Osteoblast (primary cell): ENCODE data around the gene CCDC120. TPM values are rescaled to one million over a fixed set of nuclear protein-coding genes. Genes with fewer than 3 reads are reported as not detected.

Experiments used
- DNase-seq: peaks from one replicate; pipeline ENCODE4 v3.0.0; 2011; ENCODE audit warnings: low spot score, mixed read lengths; ENCODE audit not compliant: insufficient read length; ENCODE audit errors: missing footprints
- H2AFZ ChIP-seq: 2 replicates; pipeline ENCODE4 v1.6.0; 2011; ENCODE audit warnings: mild to moderate bottlenecking, low read length
- H3K27ac ChIP-seq: 2 replicates; pipeline ENCODE4 v1.5.1; 2011; ENCODE audit warnings: mild to moderate bottlenecking, low read depth, low read length, moderate library complexity
- H3K27me3 ChIP-seq: 2 replicates; pipeline ENCODE4 v1.6.0; 2012; ENCODE audit warnings: mild to moderate bottlenecking, control low read depth, inconsistent platforms, low read length, moderate library complexity; ENCODE audit not compliant: insufficient read depth
- H3K36me3 ChIP-seq: 2 replicates; pipeline ENCODE4 v1.5.1; 2011; ENCODE audit warnings: mild to moderate bottlenecking, low read length, control low read depth, moderate library complexity; ENCODE audit not compliant: insufficient read depth
- H3K4me1 ChIP-seq: 2 replicates; pipeline ENCODE4 v1.5.1; 2011; ENCODE audit warnings: mild to moderate bottlenecking, low read length, control low read depth, moderate library complexity; ENCODE audit not compliant: insufficient read depth
- H3K4me2 ChIP-seq: 2 replicates; pipeline ENCODE4 v1.6.0; 2011; ENCODE audit warnings: mild to moderate bottlenecking, low read length; ENCODE audit not compliant: insufficient read depth
- H3K4me3 ChIP-seq: fragments of 200-600 bp; sonication (generic); 3 replicates; pipeline ENCODE4 v1.5.1; 2012; ENCODE audit warnings: mild to moderate bottlenecking, low read length, inconsistent platforms; ENCODE audit not compliant: insufficient read depth
- H3K79me2 ChIP-seq: 2 replicates; pipeline ENCODE4 v1.6.0; 2012; ENCODE audit warnings: mild to moderate bottlenecking, low read length, control low read depth, inconsistent platforms; ENCODE audit not compliant: insufficient read depth
- H3K9me3 ChIP-seq: 2 replicates; pipeline ENCODE4 v1.5.1; 2011; ENCODE audit warnings: low read depth, low read length, control low read depth
- H4K20me1 ChIP-seq: 2 replicates; pipeline ENCODE4 v1.6.0; 2012; ENCODE audit warnings: mild to moderate bottlenecking, low read length, control low read depth; ENCODE audit not compliant: insufficient read depth
- small RNA-seq: library from RNA; depleted of rRNA; stranded (forward); fragments of <200 nt; gene quantifications from one replicate; pipeline ENCODE3, GENCODE V24; 2012
- total RNA-seq: library from RNA; depleted of rRNA; stranded (reverse); fragments of >200 nt; gene quantifications from 2 replicates; pipeline ENCODE4 v1.2.3, GENCODE V29; 2012
- TF ChIP-seq, protein P1 (sequence below): IDR thresholded peaks from 2 replicates; pipeline ENCODE4 v1.5.1; 2011; ENCODE audit warnings: mild to moderate bottlenecking, low read depth, low read length, moderate library complexity; ENCODE audit errors: extremely low read depth

The CCDC120 gene
- total RNA-seq, 1 donor = 1.1 TPM

DNA sequence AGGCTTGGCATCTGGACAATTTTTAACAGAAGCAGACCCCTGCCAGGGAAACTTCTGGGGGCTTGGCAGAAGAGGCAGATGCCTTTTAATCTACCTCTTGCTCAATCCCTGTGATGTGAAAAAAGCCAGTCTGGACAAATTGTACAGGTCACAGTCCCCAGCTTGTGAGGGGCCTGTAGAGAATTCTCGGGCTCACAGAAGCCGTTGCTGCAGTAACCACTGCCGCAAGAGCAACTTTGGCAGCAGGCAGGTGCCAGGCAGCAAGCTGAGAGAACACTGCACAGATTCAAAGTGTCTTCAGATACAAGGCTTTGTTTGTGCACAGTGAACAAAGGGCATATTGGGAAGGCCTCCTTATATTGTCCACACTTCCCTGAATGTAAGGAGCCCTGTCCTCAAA lies 53.0 kb downstream of the CCDC120 start:
- TF ChIP-seq, protein P1, sequence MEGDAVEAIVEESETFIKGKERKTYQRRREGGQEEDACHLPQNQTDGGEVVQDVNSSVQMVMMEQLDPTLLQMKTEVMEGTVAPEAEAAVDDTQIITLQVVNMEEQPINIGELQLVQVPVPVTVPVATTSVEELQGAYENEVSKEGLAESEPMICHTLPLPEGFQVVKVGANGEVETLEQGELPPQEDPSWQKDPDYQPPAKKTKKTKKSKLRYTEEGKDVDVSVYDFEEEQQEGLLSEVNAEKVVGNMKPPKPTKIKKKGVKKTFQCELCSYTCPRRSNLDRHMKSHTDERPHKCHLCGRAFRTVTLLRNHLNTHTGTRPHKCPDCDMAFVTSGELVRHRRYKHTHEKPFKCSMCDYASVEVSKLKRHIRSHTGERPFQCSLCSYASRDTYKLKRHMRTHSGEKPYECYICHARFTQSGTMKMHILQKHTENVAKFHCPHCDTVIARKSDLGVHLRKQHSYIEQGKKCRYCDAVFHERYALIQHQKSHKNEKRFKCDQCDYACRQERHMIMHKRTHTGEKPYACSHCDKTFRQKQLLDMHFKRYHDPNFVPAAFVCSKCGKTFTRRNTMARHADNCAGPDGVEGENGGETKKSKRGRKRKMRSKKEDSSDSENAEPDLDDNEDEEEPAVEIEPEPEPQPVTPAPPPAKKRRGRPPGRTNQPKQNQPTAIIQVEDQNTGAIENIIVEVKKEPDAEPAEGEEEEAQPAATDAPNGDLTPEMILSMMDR = no peak
- H2AFZ ChIP-seq = no peak overlapping the region
- no peak overlapping the region for H3K4me2 ChIP-seq
- no peak overlapping the region for H3K4me3 ChIP-seq
- H3K27ac ChIP-seq = no peak overlapping the region
- peaks cover 15% of the 10 kb centered on the region for H3K36me3 ChIP-seq
- DNase-seq = no peak
- H3K27me3 ChIP-seq = no peaks in the 10 kb centered on the region
- no peaks in the 10 kb centered on the region for H4K20me1 ChIP-seq
- H3K4me1 ChIP-seq = no peaks in the 10 kb centered on the region
- H3K79me2 ChIP-seq = no peaks in the 10 kb centered on the region
- H3K9me3 ChIP-seq = no peaks in the 10 kb centered on the region

DNA sequence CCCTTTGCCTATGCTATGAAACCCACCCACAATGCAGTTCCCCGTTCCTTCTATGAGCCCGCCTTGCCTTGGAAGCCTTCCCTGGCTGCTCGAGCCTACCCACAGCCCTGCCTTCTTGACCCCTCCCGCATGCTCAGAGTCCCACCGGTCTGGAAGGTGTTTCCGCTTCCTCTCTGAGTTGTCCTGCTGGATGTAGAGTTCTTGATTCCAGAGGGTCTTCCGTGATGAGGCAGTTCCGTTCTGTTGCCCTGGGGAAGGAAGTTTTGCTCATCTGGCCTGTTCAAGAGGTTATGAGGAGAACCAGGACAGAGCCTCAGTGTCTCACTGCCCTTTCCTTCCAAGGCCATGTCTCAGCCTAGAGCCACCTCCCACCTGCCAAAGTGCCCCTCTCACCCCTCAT lies 57.3 kb downstream of the CCDC120 start:
- Histone ChIP-seq H3K9me3 (no peaks in the 10 kb centered on the region), H3K4me2 (no peak overlapping the region), H3K4me3 (no peak overlapping the region), H2AFZ (no peak overlapping the region), H3K27ac (no peak overlapping the region), H3K79me2 (no peaks in the 10 kb centered on the region), H3K27me3 (no peaks in the 10 kb centered on the region), H3K4me1 (no peaks in the 10 kb centered on the region), H3K36me3 (peaks cover 17% of the 10 kb centered on the region), H4K20me1 (no peaks in the 10 kb centered on the region)
- TF ChIP-seq, protein P1 = no peak
- no peak for DNase-seq

DNA sequence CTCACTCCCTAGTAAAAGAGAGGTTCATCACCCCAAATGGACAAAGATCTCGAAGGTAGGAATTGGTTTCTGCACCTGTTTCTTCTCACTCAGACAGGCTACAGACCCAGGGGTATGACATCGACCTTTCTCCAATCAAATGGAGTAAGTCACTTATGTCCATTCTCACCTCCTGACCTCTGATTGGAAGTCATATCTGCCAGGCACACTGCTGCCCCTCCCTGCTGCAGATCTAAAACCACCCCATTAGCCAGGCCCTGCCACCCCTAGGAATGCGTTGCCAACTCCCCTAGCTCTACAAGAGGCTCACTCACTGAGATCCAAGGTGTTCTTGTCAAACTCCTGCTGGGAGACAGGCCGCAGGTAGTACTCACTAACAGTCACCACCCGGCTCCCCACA lies 57.9 kb downstream of the CCDC120 start:
- peaks cover 17% of the 10 kb centered on the region for H3K36me3 ChIP-seq
- no peak overlapping the region for H3K4me3 ChIP-seq
- TF ChIP-seq, protein P1 = no peak
- H3K27ac ChIP-seq = no peak overlapping the region
- no peak overlapping the region for H2AFZ ChIP-seq
- no peaks in the 10 kb centered on the region for H3K27me3 ChIP-seq
- DNase-seq = no peak
- peaks cover 3% of the 10 kb centered on the region for H3K79me2 ChIP-seq
- no peaks in the 10 kb centered on the region for H3K9me3 ChIP-seq
- no peaks in the 10 kb centered on the region for H4K20me1 ChIP-seq
- no peak overlapping the region for H3K4me2 ChIP-seq
- no peaks in the 10 kb centered on the region for H3K4me1 ChIP-seq

DNA sequence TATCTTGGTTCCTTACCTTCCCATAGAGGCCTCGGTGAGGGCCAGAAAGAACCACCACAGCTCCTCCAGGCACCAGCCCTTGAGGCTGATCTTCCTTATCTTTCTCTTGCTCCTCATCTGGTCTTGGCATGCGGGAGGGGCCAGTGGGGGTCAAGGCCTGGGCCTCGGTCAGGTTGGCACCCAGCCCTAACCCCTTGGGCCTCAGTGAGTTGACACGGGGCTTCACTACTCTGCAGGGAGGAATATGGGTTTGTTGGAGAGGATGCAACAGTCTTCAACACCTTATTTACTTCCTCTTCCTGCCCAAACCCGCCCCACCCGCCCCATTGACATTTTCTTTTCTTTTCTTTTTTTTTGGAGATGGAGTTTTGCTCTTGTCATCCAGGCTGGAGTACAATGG lies 58.8 kb downstream of the CCDC120 start:
- no peak overlapping the region for H2AFZ ChIP-seq
- TF ChIP-seq, protein P1 = no peak

More for the DNA sequence above, 58.8 kb downstream of the CCDC120 start:
- peaks cover 9% of the 10 kb centered on the region for H3K36me3 ChIP-seq
- no peaks in the 10 kb centered on the region for H3K27me3 ChIP-seq
- DNase-seq = no peak
- peaks cover 11% of the 10 kb centered on the region for H3K79me2 ChIP-seq
- H3K4me1 ChIP-seq = peaks cover 1% of the 10 kb centered on the region
- H3K27ac ChIP-seq = no peak overlapping the region
- no peak overlapping the region for H3K4me3 ChIP-seq
- no peaks in the 10 kb centered on the region for H4K20me1 ChIP-seq
- H3K4me2 ChIP-seq = no peak overlapping the region
- no peaks in the 10 kb centered on the region for H3K9me3 ChIP-seq

Small RNA genes within 50 kb of the gene (small RNA-seq; reads per million reads assigned to genes)
- not detected for gene RNU4-52P

Other genes starting within 250 kb of the CCDC120 start
- not detected in 2 replicates for gene ERAS, start 232.5 kb upstream of the CCDC120 start, total RNA-seq
- gene PCSK1N, start 223.4 kb upstream of the CCDC120 start, total RNA-seq = not detected in 2 replicates
- gene TIMM17B, start 161.2 kb upstream of the CCDC120 start, total RNA-seq = 20.6 and 24.2 TPM in 2 replicates
- gene PQBP1, start 161.1 kb upstream of the CCDC120 start, total RNA-seq = 32.9 and 33.6 TPM in 2 replicates
- gene SLC35A2, start 147.4 kb upstream of the CCDC120 start, total RNA-seq = 15.3 and 15.6 TPM in 2 replicates
- gene PIM2, start 140.0 kb upstream of the CCDC120 start, total RNA-seq = 4.3 and 4.7 TPM in 2 replicates
- gene OTUD5, start 101.4 kb upstream of the CCDC120 start, total RNA-seq = 31.2 and 33.7 TPM in 2 replicates
- 0.29 and 0.36 TPM in 2 replicates for gene KCND1, start 87.2 kb upstream of the CCDC120 start, total RNA-seq
- 14.4 and 15.6 TPM in 2 replicates for gene GRIPAP1, start 56.7 kb upstream of the CCDC120 start, total RNA-seq
- 36.2 and 46.7 TPM in 2 replicates for gene TFE3, start 15.6 kb upstream of the CCDC120 start, total RNA-seq
- 12.3 and 15.6 TPM in 2 replicates for gene PRAF2, start 15.0 kb downstream of the CCDC120 start, total RNA-seq
- gene WDR45, start 20.9 kb downstream of the CCDC120 start, total RNA-seq = 86.5 and 97.5 TPM in 2 replicates
- 12.4 and 14.1 TPM in 2 replicates for gene GPKOW, start 64.7 kb downstream of the CCDC120 start, total RNA-seq
- 1.2 and 1.8 TPM in 2 replicates for gene MAGIX, start 103.8 kb downstream of the CCDC120 start, total RNA-seq
- gene PLP2, start 112.9 kb downstream of the CCDC120 start, total RNA-seq = 19.7 and 21.0 TPM in 2 replicates
- gene PRICKLE3, start 127.4 kb downstream of the CCDC120 start, total RNA-seq = 6.9 and 7.7 TPM in 2 replicates
- 0.29 and 0.36 TPM in 2 replicates for gene SYP, start 141.2 kb downstream of the CCDC120 start, total RNA-seq
- gene CACNA1F, start 174.3 kb downstream of the CCDC120 start, total RNA-seq = not detected in 2 replicates
- 13.3 and 15.6 TPM in 2 replicates for gene CCDC22, start 176.5 kb downstream of the CCDC120 start, total RNA-seq
- gene FOXP3, start 205.7 kb downstream of the CCDC120 start, total RNA-seq = not detected in 2 replicates
- 3.2 and 4.0 TPM in 2 replicates for gene PPP1R3F, start 210.8 kb downstream of the CCDC120 start, total RNA-seq
- gene GAGE10, start 244.6 kb downstream of the CCDC120 start, total RNA-seq = not detected in 2 replicates